Muscle of leg (tissue), 11 donors: ENCODE results near the gene TOR4A. TPM values are rescaled to one million over a fixed set of nuclear protein-coding genes. Genes with fewer than 3 reads are reported as not detected.

ENCODE experiments used
- DNase-seq: peaks from one replicate; pipeline ENCODE4 v3.0.0; 2013
- H3K27ac ChIP-seq: one replicate; pipeline ENCODE4 v1.5.1; 2013; ENCODE audit warnings: mild to moderate bottlenecking, low read length, control low read depth
- H3K27me3 ChIP-seq: one replicate; pipeline ENCODE4 v1.6.1; 2013; ENCODE audit warnings: low read length; ENCODE audit not compliant: control insufficient read depth, insufficient read depth
- H3K36me3 ChIP-seq: one replicate; pipeline ENCODE4 v1.6.1; 2013; ENCODE audit warnings: low read length; ENCODE audit not compliant: control insufficient read depth, insufficient read depth
- H3K4me1 ChIP-seq: one replicate; pipeline ENCODE4 v1.6.1; 2013; ENCODE audit warnings: low read length; ENCODE audit not compliant: control insufficient read depth, insufficient read depth
- H3K4me3 ChIP-seq: one replicate; pipeline ENCODE4 v1.5.1; 2013; ENCODE audit warnings: low read length, control low read depth
- H3K9me3 ChIP-seq: replicated peaks from 2 replicates; pipeline ENCODE4 v1.6.1; 2013; ENCODE audit warnings: low read depth, low read length; ENCODE audit not compliant: control insufficient read depth
- WGBS: methylation state at CpG from one replicate; pipeline ENCODE4 v1.1.5; 2013; ENCODE audit warnings: missing lambda C conversion rate; ENCODE audit not compliant: insufficient coverage; 5-methylcytosine and 5-hydroxymethylcytosine counted together
- polyA plus RNA-seq, 8 donors: library from polyadenylated mRNA; unstranded; fragments of 120-200 nt; gene quantifications; one replicate each; pipeline versions ENCODE4 v1.2.1 to v1.2.3, GENCODE V29; 2013; ENCODE audit warnings: inconsistent platforms in 1 of 8, low replicate concordance in 1 of 8; ENCODE audit not compliant: insufficient read length in 8 of 8, insufficient read depth in 1 of 8
- total RNA-seq: library from RNA; stranded (reverse); fragments of 120-200 nt; gene quantifications from one replicate; pipeline ENCODE4 v1.2.4, GENCODE V29; 2013

The TOR4A gene
- total and polyA plus RNA-seq, 9 donors, result 3.6 to 9.3 (median 8.2) TPM

GRCh38 chr9:137309368-137310188, 32.1 kb downstream of the TOR4A start:
- no peaks in the 10 kb centered on the region for H3K36me3 ChIP-seq
- H3K27ac ChIP-seq, result no peak overlapping the region
- H3K9me3 ChIP-seq, result no peaks in the 10 kb centered on the region
- H3K4me1 ChIP-seq, result peaks cover 37% of the 10 kb centered on the region
- WGBS, result 86% methylated on average over 15 of the region's 15 CpGs
- no peak overlapping the region for H3K4me3 ChIP-seq
- no peak for DNase-seq
- H3K27me3 ChIP-seq, result peaks cover 15% of the 10 kb centered on the region

DNA sequence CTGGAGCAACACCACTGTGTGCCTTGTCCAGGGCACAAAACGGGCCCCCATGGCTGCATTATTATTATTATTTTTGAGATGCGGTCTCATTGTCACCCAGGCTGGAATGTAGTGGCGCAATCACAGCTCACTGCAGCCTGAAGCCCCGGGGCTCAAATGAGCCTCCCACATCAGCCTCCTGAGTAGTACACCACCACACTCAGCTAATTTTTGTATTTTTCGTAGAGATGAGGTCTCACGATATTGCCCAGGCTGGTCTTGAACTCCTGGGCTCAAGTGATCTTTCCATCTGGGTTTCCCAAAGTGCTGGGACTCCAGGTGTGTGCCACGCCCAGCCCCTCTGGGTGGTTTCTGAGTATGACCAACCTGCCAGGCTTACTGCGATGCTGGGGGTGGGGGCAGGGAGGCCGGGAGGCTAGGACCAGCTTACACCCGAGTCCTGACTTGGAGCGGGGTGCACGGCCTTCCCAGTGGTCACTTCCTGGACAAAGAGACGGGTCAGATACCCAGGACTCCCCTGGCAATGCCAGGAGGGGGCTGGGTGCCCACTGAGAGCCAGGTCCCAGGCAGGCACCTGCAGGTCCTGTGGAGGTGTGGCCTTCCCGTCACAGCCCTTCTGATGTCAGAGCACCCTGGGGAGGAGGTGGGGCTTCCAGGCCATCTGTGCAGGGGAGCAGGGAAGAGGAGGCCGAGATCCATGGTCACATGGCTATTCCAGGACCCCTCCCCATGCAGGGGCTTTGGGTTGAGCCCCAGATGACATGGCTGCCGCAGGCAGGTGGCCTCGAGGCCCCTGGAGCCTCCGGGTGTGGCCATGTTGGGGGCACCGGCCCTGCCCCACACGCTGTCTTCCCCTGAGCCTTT, 32.9 kb downstream of the TOR4A start:
- peak; percentile 13 for DNase-seq
- peaks cover 18% of the 10 kb centered on the region for H3K27me3 ChIP-seq
- H3K4me3 ChIP-seq, result no peak overlapping the region
- H3K9me3 ChIP-seq, result no peaks in the 10 kb centered on the region
- WGBS, result 62% methylated on average over 15 of the region's 20 CpGs
- peaks cover 37% of the 10 kb centered on the region for H3K4me1 ChIP-seq
- H3K36me3 ChIP-seq, result no peaks in the 10 kb centered on the region
- no peak overlapping the region for H3K27ac ChIP-seq

- Histone ChIP-seq H3K36me3 (no peaks in the 10 kb centered on the region), H3K4me3 (no peak overlapping the region), H3K9me3 (no peaks in the 10 kb centered on the region), H3K27ac (no peak overlapping the region), H3K4me1 (peaks cover 33% of the 10 kb centered on the region), H3K27me3 (peaks cover 19% of the 10 kb centered on the region)
- WGBS, result 77% methylated on average over 15 of the region's 27 CpGs
- DNase-seq, result peak; percentile 7
These were observed 33.9 kb downstream of the TOR4A start for GRCh38 chr9:137311171-137311985.

DNA sequence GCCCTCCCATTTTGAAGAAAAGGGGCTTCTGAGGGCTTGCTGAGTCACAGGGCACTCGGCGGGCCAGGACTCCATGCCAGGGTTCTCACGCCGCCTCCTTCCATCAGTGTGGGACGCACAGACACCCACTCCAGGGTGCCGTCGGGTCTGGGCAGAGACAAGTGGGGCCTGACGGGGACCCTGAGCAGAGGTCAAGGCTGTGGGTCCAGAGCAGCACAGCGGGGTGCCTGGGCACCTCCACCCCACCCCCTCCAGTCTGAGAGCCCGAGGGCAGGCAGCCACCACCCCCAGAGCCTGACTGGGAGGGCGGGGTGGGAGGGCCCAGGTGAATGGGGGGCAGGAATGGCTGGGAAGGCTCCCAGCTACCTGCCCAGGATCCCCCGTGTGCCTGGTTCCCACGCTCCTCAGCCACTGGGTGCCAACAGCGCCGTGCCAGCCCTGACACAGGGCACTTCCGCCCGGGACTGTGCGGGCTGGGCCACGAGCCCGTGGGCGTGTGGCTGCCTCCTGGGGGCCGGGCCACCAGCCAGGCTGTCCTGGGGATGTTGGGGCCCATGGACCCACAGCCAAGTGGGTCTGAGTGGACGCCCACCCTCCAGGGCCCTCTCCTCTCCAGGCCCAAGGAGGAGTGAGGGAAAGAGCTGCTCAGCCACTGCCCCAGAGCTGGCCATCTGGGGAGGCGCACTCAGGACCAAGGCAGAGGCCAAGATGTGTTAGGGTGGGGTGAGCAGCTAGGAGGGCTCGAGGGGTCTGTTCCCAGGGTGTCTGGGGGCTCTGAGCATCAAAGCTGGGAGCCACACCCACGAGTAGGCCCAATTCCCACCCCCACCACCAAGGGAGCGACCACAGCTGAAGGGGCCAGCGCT, 34.7 kb downstream of the TOR4A start:
- Histone ChIP-seq H3K27me3 (peaks cover 15% of the 10 kb centered on the region), H3K9me3 (no peaks in the 10 kb centered on the region), H3K4me1 (peaks cover 32% of the 10 kb centered on the region), H3K36me3 (no peaks in the 10 kb centered on the region), H3K4me3 (no peak overlapping the region), H3K27ac (no peak overlapping the region)
- WGBS, result 81% methylated on average over 23 of the region's 28 CpGs
- DNase-seq, result peak; percentile 8

DNA sequence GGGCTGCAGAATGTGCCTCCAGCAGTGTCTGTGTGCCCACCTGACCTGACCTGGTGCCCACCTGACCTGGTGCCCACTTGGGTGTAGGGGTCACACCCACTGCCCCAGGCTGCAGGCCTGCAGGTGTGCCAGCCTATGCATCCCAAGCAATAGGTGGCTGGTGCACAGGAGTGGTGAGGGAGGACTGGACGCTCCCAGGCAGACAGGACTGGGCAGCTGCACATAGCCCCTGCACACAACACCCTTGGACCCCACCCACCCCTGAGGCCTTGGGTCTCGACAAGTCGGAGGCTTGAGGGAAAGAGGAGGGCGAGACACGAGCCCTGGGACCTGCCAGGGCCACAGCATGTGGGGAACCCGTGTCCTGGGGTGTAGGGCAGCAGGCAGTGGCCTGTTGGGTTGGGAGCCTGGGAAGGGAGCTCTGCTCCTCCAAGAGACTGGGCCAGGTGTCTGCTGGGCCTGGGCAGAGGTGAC, 35.4 kb downstream of the TOR4A start:
- peak; percentile 5 for DNase-seq
- no peaks in the 10 kb centered on the region for H3K36me3 ChIP-seq

DNA sequence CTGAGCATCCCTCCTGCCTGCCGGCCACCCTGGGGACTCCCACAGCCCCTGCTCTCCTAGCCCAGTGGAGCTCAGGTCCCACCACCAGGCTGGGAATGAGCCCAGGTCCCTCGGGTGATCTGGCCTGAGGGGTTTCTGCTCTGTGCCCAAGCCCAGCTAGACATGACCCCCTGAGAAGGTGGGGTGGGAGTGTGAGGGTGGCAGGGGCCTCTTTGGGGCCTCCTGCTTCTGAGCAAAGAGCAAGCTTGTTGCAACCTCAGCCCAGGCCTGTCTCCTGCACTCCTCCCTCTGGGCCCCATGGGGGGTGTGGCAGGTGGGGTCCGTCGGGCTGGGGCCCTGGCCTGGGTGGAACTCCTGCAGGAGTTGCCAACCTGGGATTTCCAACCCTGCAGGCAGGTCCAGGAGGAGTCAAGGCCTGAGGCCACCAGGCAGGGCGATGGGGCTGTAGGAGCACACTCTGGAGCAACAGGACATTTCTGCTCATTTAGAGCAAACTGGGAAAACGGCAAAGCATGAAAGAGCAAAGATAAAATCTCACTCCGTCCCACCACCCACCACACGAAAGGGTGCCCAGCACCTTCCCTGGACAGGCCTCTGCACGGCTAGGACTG, 35.9 kb downstream of the TOR4A start:
- H3K27me3 ChIP-seq, result peaks cover 8% of the 10 kb centered on the region
- H3K27ac ChIP-seq, result no peak overlapping the region
- no peak for DNase-seq
- H3K4me3 ChIP-seq, result no peak overlapping the region
- H3K9me3 ChIP-seq, result no peaks in the 10 kb centered on the region
- H3K4me1 ChIP-seq, result peaks cover 26% of the 10 kb centered on the region
- 59% methylated on average over 8 of the region's 9 CpGs for WGBS
- no peaks in the 10 kb centered on the region for H3K36me3 ChIP-seq

More for the DNA sequence above, 35.4 kb downstream of the TOR4A start:
- Histone ChIP-seq H3K4me3 (no peak overlapping the region), H3K4me1 (peaks cover 28% of the 10 kb centered on the region), H3K27me3 (peaks cover 10% of the 10 kb centered on the region), H3K27ac (no peak overlapping the region), H3K9me3 (no peaks in the 10 kb centered on the region)
- 67% methylated on average over 1 of the region's 6 CpGs for whole genome bisulfite sequencing

GRCh38 chr9:137313956-137314560, 36.5 kb downstream of the TOR4A start:
- H3K27me3 ChIP-seq, result peaks cover 8% of the 10 kb centered on the region
- no peaks in the 10 kb centered on the region for H3K9me3 ChIP-seq
- WGBS, result 77% methylated on average over 18 of the region's 24 CpGs
- H3K27ac ChIP-seq, result no peak overlapping the region
- H3K4me1 ChIP-seq, result peaks cover 32% of the 10 kb centered on the region
- no peak for DNase-seq
- no peaks in the 10 kb centered on the region for H3K36me3 ChIP-seq
- no peak overlapping the region for H3K4me3 ChIP-seq

DNA sequence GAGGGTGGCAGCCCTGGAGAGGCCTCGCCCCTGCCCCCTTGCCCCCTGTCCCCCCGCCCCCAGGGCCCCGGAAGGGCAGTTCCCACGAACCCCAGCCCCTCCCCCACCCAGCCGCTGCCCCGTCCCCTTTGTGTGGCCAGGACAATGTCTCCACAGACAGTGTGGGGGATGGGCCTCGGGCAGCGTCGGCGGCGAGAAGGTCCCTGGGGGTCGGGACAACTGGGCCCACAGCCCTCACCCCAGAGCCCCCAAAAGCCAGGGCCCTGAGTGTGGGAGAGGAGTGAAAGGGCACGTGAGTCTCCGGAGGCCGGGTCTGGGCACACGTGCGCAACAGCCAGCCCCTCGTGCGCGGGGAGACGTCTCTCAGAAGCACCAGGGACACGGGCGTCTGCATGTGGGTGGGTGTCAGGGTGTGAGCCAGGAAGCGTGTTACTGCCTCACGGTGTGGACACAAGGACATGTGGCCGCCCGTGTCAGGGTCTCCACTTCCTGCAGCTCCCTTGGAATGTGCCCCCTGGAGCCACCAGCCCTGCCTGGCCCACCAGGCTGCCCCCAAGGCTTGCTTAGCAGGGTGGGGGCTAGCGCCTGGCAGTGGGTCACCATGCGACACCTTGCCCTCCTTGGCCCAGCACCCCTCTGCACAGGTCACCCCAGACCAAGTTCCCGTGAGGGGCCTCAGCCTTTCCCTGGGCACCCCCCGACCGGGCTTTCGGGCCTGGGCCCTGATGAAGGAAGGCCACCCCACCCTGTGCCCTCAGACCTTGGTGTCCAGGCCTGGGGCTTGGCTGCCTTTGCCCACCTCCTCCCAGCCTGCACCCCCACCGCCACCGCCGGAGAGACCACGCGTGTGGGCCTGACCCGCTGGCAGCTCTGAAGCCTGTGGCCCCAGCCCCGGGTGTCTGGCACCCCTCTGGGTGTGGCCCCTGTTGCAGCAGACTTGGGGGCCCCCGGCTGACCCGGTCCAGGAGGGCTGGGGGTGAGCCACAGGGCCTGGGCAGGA, 37.3 kb downstream of the TOR4A start:
- Histone ChIP-seq H3K27me3 (peaks cover 8% of the 10 kb centered on the region), H3K27ac (peak overlapping the region; percentile 69)

More for the DNA sequence above, 37.3 kb downstream of the TOR4A start:
- peak; percentile 16 for DNase-seq
- Histone ChIP-seq H3K4me1 (peaks cover 40% of the 10 kb centered on the region), H3K36me3 (no peaks in the 10 kb centered on the region), H3K4me3 (no peak overlapping the region), H3K9me3 (no peaks in the 10 kb centered on the region)
- WGBS, result 56% methylated on average over 27 of the region's 42 CpGs
